ENCODE results near the gene OLFM2. TPM values are rescaled to one million over a fixed set of nuclear protein-coding genes. Genes with fewer than 3 reads are reported as not detected.

Gene OLFM2
- polyA plus RNA-seq, 2 of the 4 experiments (the other 2 are of a cell fraction) = 6.5 to 8.0 TPM

GRCh38 chr19:9806803-9807202 lies 129.5 kb downstream of the OLFM2 start:
- DNase-seq (ENCODE audit: low read depth in 1 of 2, low spot score in 1 of 2) (no peak), ATAC-seq (no peak), FAIRE-seq (no peak)
- H3K27ac ChIP-seq = no peak overlapping the region
- no peak overlapping the region for H3K4me2 ChIP-seq
- H3K9me3 ChIP-seq = no peaks in the 10 kb centered on the region
- WGBS (ENCODE audit: missing lambda C conversion rate) = 96% methylated on average over 3 of the region's 3 CpGs
- ChIA-PET CTCF (interaction anchor here (0.6 to 0.7 kb wide), 2 partner anchors 21 to 1194 kb away, joined by 3 read pairs; partner anchors contain the start of gene UBL5), POLR2A (no interaction called here)
- H3K4me1 ChIP-seq = no peaks in the 10 kb centered on the region
- H3K4me3 ChIP-seq = no peak overlapping the region
- TF ChIP-seq SREBF2 (IDR thresholded peaks at IDR 0.05) = no peak
- TF ChIP-seq ESRRA (IDR thresholded peaks at IDR 0.05; ENCODE audit: borderline replicate concordance, low read length) = no peak
- no peak for TF ChIP-seq REST (IDR thresholded peaks at IDR 0.05)
- no peak for TF ChIP-seq PHF8 (IDR thresholded peaks at IDR 0.05; ENCODE audit: borderline replicate concordance, low read depth)
- TF ChIP-seq HOXB5 (CRISPR knock-in tag; IDR thresholded peaks at IDR 0.05) = no peak
- TF ChIP-seq SMC3 (IDR thresholded peaks at IDR 0.05) = no peak
- no peak for TF ChIP-seq ATOH8 (CRISPR knock-in tag; IDR thresholded peaks at IDR 0.05; ENCODE audit: low read depth)
- TF ChIP-seq RARB (CRISPR knock-in tag; IDR thresholded peaks at IDR 0.05) = no peak
- no peak for TF ChIP-seq ZSCAN20 (CRISPR knock-in tag; IDR thresholded peaks at IDR 0.05)
- TF ChIP-seq HDAC2 (IDR thresholded peaks at IDR 0.05) = no peak
- no peak for TF ChIP-seq KDM1A (IDR thresholded peaks at IDR 0.05; ENCODE audit: low read depth)

Small RNAs within 50 kb of the gene (small RNA-seq; reads per million reads assigned to genes)
- gene RF00156 = 0 to 0.04 (median 0) reads per million in 6 experiments

Other genes starting within 250 kb of the OLFM2 start
- 3.3 and 4.5 TPM in 2 replicates for gene ZNF846, start 167.8 kb downstream of the OLFM2 start, polyA plus RNA-seq (2011; rRNA removed)
- 1.8 to 3.0 TPM (median 2.1 TPM) in 3 replicates for gene ZNF846, start 167.8 kb downstream of the OLFM2 start, polyA plus RNA-seq (2017; fragmentation: RNase III; extraction: RNeasy Plus Mini Kit Qiagen cat#74134 plus additional on column Dnase treatment)
- gene FBXL12, start 117.4 kb downstream of the OLFM2 start, polyA plus RNA-seq (2011; rRNA removed) = 10.3 and 12.3 TPM in 2 replicates
- 10.5 to 11.9 TPM (median 10.5 TPM) in 3 replicates for gene FBXL12, start 117.4 kb downstream of the OLFM2 start, polyA plus RNA-seq (2017; fragmentation: RNase III; extraction: RNeasy Plus Mini Kit Qiagen cat#74134 plus additional on column Dnase treatment)
- 461 and 519 TPM in 2 replicates for gene UBL5, start 108.6 kb downstream of the OLFM2 start, polyA plus RNA-seq (2011; rRNA removed)
- gene UBL5, start 108.6 kb downstream of the OLFM2 start, polyA plus RNA-seq (2017; fragmentation: RNase III; extraction: RNeasy Plus Mini Kit Qiagen cat#74134 plus additional on column Dnase treatment) = 451 to 474 TPM (median 460 TPM) in 3 replicates
- gene PIN1, start 101.2 kb downstream of the OLFM2 start, polyA plus RNA-seq (2011; rRNA removed) = 20.5 and 30.0 TPM in 2 replicates
- 56.6 to 61.0 TPM (median 58.5 TPM) in 3 replicates for gene PIN1, start 101.2 kb downstream of the OLFM2 start, polyA plus RNA-seq (2017; fragmentation: RNase III; extraction: RNeasy Plus Mini Kit Qiagen cat#74134 plus additional on column Dnase treatment)
- gene COL5A3, start 74.0 kb upstream of the OLFM2 start, polyA plus RNA-seq (2011; rRNA removed) = 0.11 and 0.12 TPM in 2 replicates
- gene COL5A3, start 74.0 kb upstream of the OLFM2 start, polyA plus RNA-seq (2017; fragmentation: RNase III; extraction: RNeasy Plus Mini Kit Qiagen cat#74134 plus additional on column Dnase treatment) = 0.24 to 0.47 TPM (median 0.36 TPM) in 3 replicates
- gene RDH8, start 77.0 kb upstream of the OLFM2 start, polyA plus RNA-seq (2011; rRNA removed) = not detected in 2 replicates
- 0.05 TPM in 1 of 3 replicates, not detected in the others for gene RDH8, start 77.0 kb upstream of the OLFM2 start, polyA plus RNA-seq (2017; fragmentation: RNase III; extraction: RNeasy Plus Mini Kit Qiagen cat#74134 plus additional on column Dnase treatment)
- gene SHFL, start 149.8 kb upstream of the OLFM2 start, polyA plus RNA-seq (2011; rRNA removed) = 9.1 and 10.1 TPM in 2 replicates
- 10.5 to 16.4 TPM (median 12.5 TPM) in 3 replicates for gene SHFL, start 149.8 kb upstream of the OLFM2 start, polyA plus RNA-seq (2017; fragmentation: RNase III; extraction: RNeasy Plus Mini Kit Qiagen cat#74134 plus additional on column Dnase treatment)
- gene ANGPTL6, start 166.2 kb upstream of the OLFM2 start, polyA plus RNA-seq (2011; rRNA removed) = 0.04 and 0.19 TPM in 2 replicates
- gene ANGPTL6, start 166.2 kb upstream of the OLFM2 start, polyA plus RNA-seq (2017; fragmentation: RNase III; extraction: RNeasy Plus Mini Kit Qiagen cat#74134 plus additional on column Dnase treatment) = 0.12 to 0.31 TPM (median 0.18 TPM) in 3 replicates
- gene PPAN, start 169.8 kb upstream of the OLFM2 start, polyA plus RNA-seq (2011; rRNA removed) = 26.6 and 30.8 TPM in 2 replicates
- 64.0 to 68.1 TPM (median 65.0 TPM) in 3 replicates for gene PPAN, start 169.8 kb upstream of the OLFM2 start, polyA plus RNA-seq (2017; fragmentation: RNase III; extraction: RNeasy Plus Mini Kit Qiagen cat#74134 plus additional on column Dnase treatment)
- gene P2RY11, start 175.2 kb upstream of the OLFM2 start, polyA plus RNA-seq (2011; rRNA removed) = 1.9 and 2.3 TPM in 2 replicates
- gene P2RY11, start 175.2 kb upstream of the OLFM2 start, polyA plus RNA-seq (2017; fragmentation: RNase III; extraction: RNeasy Plus Mini Kit Qiagen cat#74134 plus additional on column Dnase treatment) = 5.8 to 9.0 TPM (median 6.4 TPM) in 3 replicates
- 60.9 and 81.6 TPM in 2 replicates for gene EIF3G, start 183.4 kb upstream of the OLFM2 start, polyA plus RNA-seq (2011; rRNA removed)
- gene EIF3G, start 183.4 kb upstream of the OLFM2 start, polyA plus RNA-seq (2017; fragmentation: RNase III; extraction: RNeasy Plus Mini Kit Qiagen cat#74134 plus additional on column Dnase treatment) = 147 to 160 TPM (median 151 TPM) in 3 replicates